ENCODE data around the gene MAPK6. TPM values are rescaled to one million over a fixed set of nuclear protein-coding genes. Genes with fewer than 3 reads are reported as not detected.

Gene MAPK6
- total and polyA plus RNA-seq, 10 of the 15 experiments (the other 5 are each of a cell fraction or from before 2014, with no cell fraction given), result 20.6 to 100 (median 52.6) TPM

DNA sequence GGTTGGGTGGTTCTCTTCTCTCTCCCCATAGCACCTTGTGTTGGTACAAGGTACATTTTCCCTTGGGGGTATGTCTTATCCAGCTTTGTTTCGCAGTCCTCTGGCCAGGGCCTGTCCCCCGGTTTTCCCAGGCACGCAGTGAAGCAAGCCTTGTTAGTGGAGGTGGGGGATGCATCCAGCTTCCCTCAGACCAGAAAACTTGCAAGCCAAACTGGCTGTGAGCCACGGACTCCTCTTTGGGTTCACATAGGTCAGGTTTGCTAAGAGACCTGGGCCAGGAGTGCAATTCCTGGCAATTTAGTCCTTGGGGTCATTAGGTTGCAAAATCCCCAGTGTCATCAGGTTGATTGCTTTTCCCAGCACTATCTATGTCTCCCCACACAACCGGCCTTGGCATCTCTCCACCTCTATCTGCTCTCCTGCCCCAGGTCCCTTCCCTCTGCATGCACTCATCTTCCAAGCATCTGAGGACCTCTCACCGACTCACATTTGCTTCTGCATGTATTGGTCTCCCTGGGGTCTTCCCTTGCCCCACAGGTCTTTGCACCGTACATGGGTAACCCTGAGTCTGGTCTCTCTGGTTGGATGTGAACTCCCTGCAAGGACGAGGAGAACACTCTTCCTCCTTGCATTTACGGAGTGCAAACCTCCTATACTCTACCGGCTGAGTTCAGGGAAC is 59.3 kb downstream of the MAPK6 start:
- no peak overlapping the region for H3K4me2 ChIP-seq (ENCODE audit: control insufficient read depth, insufficient read depth)
- ChIA-PET CTCF (interaction anchor here (0.6 to 11.1 kb wide), 36 partner anchors 9 to 224 kb away, joined by 3 to 251 read pairs (median 5); partner anchors contain the start of gene BCL2L10), SMC1A (ENCODE audit: uncharacterized antibody, unreplicated experiment) (interaction anchor here (0.7 to 11.2 kb wide), 23 partner anchors 10 to 191 kb away, joined by 3 to 272 read pairs (median 6); partner anchors contain the start of gene BCL2L10), RAD21 (ENCODE audit: unreplicated experiment) (interaction anchor here (0.6 to 10.3 kb wide), 21 partner anchors 9 to 130 kb away, joined by 3 to 203 read pairs (median 4); partner anchors contain the start of genes BCL2L10 and LEO1), POLR2A (interaction anchor here (0.6 to 10.3 kb wide), 9 partner anchors 11 to 107 kb away, joined by 3 to 151 read pairs (median 5); partner anchors contain the start of gene LEO1)
- no peaks in the 10 kb centered on the region for H3K27me3 ChIP-seq (replicated peaks in 1 of 2; ENCODE audit: control insufficient read depth in 2 of 2, insufficient read depth in 2 of 2, low read length in 1 of 2)
- FAIRE-seq (no peak), ATAC-seq (no peak), DNase-seq (ENCODE audit: low read depth, low spot score) (no peak)
- in situ Hi-C loops (cut with MboI) (no loop called here), intact Hi-C loops (cut with micrococcal nuclease; ENCODE audit: unreplicated experiment) (loop anchor here (2.0 to 5.0 kb wide), 2 partner anchors 34 to 62 kb away; partner anchors contain the start of gene BCL2L10)
- 74% methylated on average over 10 of the region's 10 CpGs for WGBS (ENCODE audit: insufficient coverage, insufficient replicate concordance, low lambda C conversion rate, missing lambda C conversion rate)
- no peaks in the 10 kb centered on the region; a peak in 2 of 4 replicates for H3K36me3 ChIP-seq (ENCODE audit: control insufficient read depth in 2 of 2, insufficient read depth in 2 of 2, low read length in 1 of 2)
- H4K20me1 ChIP-seq (ENCODE audit: control insufficient read depth, insufficient read depth), result no peaks in the 10 kb centered on the region
- H3K27ac ChIP-seq (ENCODE audit: control insufficient read depth, insufficient read depth), result no peak overlapping the region
- H3K79me2 ChIP-seq (ENCODE audit: control insufficient read depth, insufficient read depth, low read length), result peaks cover 12% of the 10 kb centered on the region
- peaks cover 26% of the 10 kb centered on the region for H3K4me1 ChIP-seq (ENCODE audit: control insufficient read depth, insufficient read depth, low read length)
- H2AFZ ChIP-seq (ENCODE audit: control insufficient read depth, low read depth, low read length), result no peak overlapping the region; the same call in 1 of the 2 replicates
- no TSS peak for BruUV-seq (replicated peaks)
- no peak overlapping the region for H3K4me3 ChIP-seq
- no peak overlapping the region for H3K9ac ChIP-seq (ENCODE audit: control insufficient read depth, insufficient read depth, low read length)
- no peaks in the 10 kb centered on the region for H3K9me3 ChIP-seq (replicated peaks; ENCODE audit: control insufficient read depth, insufficient read depth, low read length)
- TF ChIP-seq, protein P1, sequence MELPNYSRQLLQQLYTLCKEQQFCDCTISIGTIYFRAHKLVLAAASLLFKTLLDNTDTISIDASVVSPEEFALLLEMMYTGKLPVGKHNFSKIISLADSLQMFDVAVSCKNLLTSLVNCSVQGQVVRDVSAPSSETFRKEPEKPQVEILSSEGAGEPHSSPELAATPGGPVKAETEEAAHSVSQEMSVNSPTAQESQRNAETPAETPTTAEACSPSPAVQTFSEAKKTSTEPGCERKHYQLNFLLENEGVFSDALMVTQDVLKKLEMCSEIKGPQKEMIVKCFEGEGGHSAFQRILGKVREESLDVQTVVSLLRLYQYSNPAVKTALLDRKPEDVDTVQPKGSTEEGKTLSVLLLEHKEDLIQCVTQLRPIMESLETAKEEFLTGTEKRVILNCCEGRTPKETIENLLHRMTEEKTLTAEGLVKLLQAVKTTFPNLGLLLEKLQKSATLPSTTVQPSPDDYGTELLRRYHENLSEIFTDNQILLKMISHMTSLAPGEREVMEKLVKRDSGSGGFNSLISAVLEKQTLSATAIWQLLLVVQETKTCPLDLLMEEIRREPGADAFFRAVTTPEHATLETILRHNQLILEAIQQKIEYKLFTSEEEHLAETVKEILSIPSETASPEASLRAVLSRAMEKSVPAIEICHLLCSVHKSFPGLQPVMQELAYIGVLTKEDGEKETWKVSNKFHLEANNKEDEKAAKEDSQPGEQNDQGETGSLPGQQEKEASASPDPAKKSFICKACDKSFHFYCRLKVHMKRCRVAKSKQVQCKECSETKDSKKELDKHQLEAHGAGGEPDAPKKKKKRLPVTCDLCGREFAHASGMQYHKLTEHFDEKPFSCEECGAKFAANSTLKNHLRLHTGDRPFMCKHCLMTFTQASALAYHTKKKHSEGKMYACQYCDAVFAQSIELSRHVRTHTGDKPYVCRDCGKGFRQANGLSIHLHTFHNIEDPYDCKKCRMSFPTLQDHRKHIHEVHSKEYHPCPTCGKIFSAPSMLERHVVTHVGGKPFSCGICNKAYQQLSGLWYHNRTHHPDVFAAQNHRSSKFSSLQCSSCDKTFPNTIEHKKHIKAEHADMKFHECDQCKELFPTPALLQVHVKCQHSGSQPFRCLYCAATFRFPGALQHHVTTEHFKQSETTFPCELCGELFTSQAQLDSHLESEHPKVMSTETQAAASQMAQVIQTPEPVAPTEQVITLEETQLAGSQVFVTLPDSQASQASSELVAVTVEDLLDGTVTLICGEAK (IDR thresholded peaks at IDR 0.05; ENCODE audit: borderline replicate concordance), result no peak
- TF ChIP-seq FOXK2 (IDR thresholded peaks at IDR 0.05), result no peak
- no peak for TF ChIP-seq EED (IDR thresholded peaks at IDR 0.05; ENCODE audit: low read depth)
- TF ChIP-seq ZNF384 (IDR thresholded peaks at IDR 0.05; ENCODE audit: borderline replicate concordance, low read depth, low read length), result no peak
- no peak for TF ChIP-seq YBX1 (IDR thresholded peaks at IDR 0.05)
- TF ChIP-seq GATAD2B (conservative IDR thresholded peaks at IDR 0.05; ENCODE audit: low read depth), result no peak
- TF ChIP-seq, protein P2, sequence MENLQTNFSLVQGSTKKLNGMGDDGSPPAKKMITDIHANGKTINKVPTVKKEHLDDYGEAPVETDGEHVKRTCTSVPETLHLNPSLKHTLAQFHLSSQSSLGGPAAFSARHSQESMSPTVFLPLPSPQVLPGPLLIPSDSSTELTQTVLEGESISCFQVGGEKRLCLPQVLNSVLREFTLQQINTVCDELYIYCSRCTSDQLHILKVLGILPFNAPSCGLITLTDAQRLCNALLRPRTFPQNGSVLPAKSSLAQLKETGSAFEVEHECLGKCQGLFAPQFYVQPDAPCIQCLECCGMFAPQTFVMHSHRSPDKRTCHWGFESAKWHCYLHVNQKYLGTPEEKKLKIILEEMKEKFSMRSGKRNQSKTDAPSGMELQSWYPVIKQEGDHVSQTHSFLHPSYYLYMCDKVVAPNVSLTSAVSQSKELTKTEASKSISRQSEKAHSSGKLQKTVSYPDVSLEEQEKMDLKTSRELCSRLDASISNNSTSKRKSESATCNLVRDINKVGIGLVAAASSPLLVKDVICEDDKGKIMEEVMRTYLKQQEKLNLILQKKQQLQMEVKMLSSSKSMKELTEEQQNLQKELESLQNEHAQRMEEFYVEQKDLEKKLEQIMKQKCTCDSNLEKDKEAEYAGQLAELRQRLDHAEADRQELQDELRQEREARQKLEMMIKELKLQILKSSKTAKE (IDR thresholded peaks at IDR 0.05; ENCODE audit: low read depth, poor library complexity, severe bottlenecking), result no peak
- no peak for TF ChIP-seq RBBP5 (conservative IDR thresholded peaks at IDR 0.05)
- no peak for TF ChIP-seq FOS (IDR thresholded peaks at IDR 0.05; ENCODE audit: borderline replicate concordance, extremely low read depth, insufficient read length)
- no peak for TF ChIP-seq MEF2A (IDR thresholded peaks at IDR 0.05; ENCODE audit: insufficient read depth, low read depth, low read length)
- no peak for TF ChIP-seq POLR2A (IDR thresholded peaks at IDR 0.05; ENCODE audit: low read depth, low read length)
- TF ChIP-seq BCL11A (IDR thresholded peaks at IDR 0.05; ENCODE audit: low read depth, low read length), result no peak
- TF ChIP-seq CHD2 (IDR thresholded peaks at IDR 0.05; ENCODE audit: borderline replicate concordance, low read depth, low read length), result no peak
- no peak for TF ChIP-seq CBX3 (IDR thresholded peaks at IDR 0.05; ENCODE audit: borderline replicate concordance, low read depth)
- no peak for TF ChIP-seq SREBF1 (IDR thresholded peaks at IDR 0.05; ENCODE audit: low read length)
- no peak for TF ChIP-seq NRF1 (conservative IDR thresholded peaks at IDR 0.05; ENCODE audit: low read depth, low read length)

All from GM12878 (cell line).